Measurements from ENCODE around the gene NEU2. TPM values are rescaled to one million over a fixed set of nuclear protein-coding genes. Genes with fewer than 3 reads are reported as not detected.

NEU2 gene
- total RNA-seq, 2 donors from 2014 or later, result not detected

DNA sequence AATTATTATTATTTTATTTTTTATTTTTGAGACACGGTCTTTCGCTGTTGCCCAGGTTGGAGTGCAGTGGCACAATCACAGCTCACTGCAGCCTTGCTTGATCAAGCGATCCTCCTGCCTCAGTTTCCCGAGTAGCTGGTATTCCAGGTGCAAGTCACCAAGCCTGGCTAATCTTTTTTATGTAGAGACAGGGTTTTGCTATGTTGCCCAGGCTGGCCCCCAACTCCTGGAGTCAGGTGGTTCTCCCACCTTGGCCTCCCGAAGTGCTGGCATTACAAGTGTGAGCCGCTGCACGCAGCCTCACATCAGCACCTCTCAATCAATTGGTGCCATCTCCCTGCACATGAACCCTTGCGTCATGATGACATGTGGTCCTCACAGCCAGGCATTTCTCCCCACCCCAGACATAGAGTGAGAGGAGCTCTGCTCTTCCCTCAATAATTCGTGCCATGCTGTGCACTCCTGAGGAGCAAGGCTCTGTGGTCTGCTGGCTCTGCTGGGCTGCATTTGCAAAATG lies 33.5 kb downstream of the NEU2 start:
- H3K4me1 ChIP-seq, result no peaks in the 10 kb centered on the region
- 89 to 94% methylated on average over 9 of the region's 9 CpGs for whole genome bisulfite sequencing, 2 donors
- no peak overlapping the region for H3K4me3 ChIP-seq
- intact Hi-C loops (cut with DNase I), result no loop called here
- H3K36me3 ChIP-seq (replicated peaks in 1 of 2; ENCODE audit: insufficient read depth in 1 of 2, low read depth in 2 of 2), result no peaks in the 10 kb centered on the region
- ATAC-seq (no peak), DNase-seq (no peak)
- no peaks in the 10 kb centered on the region for H3K27me3 ChIP-seq
- no peak for TF ChIP-seq POLR2A (IDR thresholded peaks at IDR 0.05)
- TF ChIP-seq CTCF (IDR thresholded peaks at IDR 0.05), result no peak
- H3K9me3 ChIP-seq, result no peaks in the 10 kb centered on the region
- no peak overlapping the region for H3K27ac ChIP-seq

- no peak for ATAC-seq
- no peaks in the 10 kb centered on the region for H3K36me3 ChIP-seq (replicated peaks in 1 of 2; ENCODE audit: insufficient read depth in 1 of 2, low read depth in 2 of 2)
- no peaks in the 10 kb centered on the region for H3K27me3 ChIP-seq
- H3K27ac ChIP-seq, result no peak overlapping the region
- no peak for DNase-seq
- intact Hi-C loops (cut with DNase I), result no loop called here
- no peak overlapping the region for H3K4me3 ChIP-seq
- H3K9me3 ChIP-seq, result no peaks in the 10 kb centered on the region
- WGBS, 2 donors, result 38 to 63% methylated on average over 9 of the region's 9 CpGs
- TF ChIP-seq CTCF (IDR thresholded peaks at IDR 0.05) (no peak), POLR2A (IDR thresholded peaks at IDR 0.05) (no peak)
- no peaks in the 10 kb centered on the region for H3K4me1 ChIP-seq
These were observed 36.4 kb downstream of the NEU2 start for GRCh38 chr2:233068762-233069418.

- no peak for ATAC-seq
- Histone ChIP-seq H3K4me1 (peaks cover 8% of the 10 kb centered on the region), H3K27ac (no peak overlapping the region), H3K36me3 (replicated peaks in 1 of 2; ENCODE audit: insufficient read depth in 1 of 2, low read depth in 2 of 2) (no peaks in the 10 kb centered on the region), H3K4me3 (no peak overlapping the region), H3K9me3 (no peaks in the 10 kb centered on the region), H3K27me3 (no peaks in the 10 kb centered on the region)
- DNase-seq, result no peak
- intact Hi-C loops (cut with DNase I), result no loop called here
- WGBS, 2 donors, result 62 to 69% methylated on average over 4 of the region's 4 CpGs
- no peak for TF ChIP-seq CTCF (IDR thresholded peaks at IDR 0.05)
- no peak for TF ChIP-seq POLR2A (IDR thresholded peaks at IDR 0.05)
These were observed 40.4 kb downstream of the NEU2 start for GRCh38 chr2:233072838-233073237.

GRCh38 chr2:233074106-233074505 lies 41.6 kb downstream of the NEU2 start:
- no peaks in the 10 kb centered on the region for H3K9me3 ChIP-seq
- H3K36me3 ChIP-seq (replicated peaks in 1 of 2; ENCODE audit: insufficient read depth in 1 of 2, low read depth in 2 of 2), result no peaks in the 10 kb centered on the region
- H3K4me3 ChIP-seq, result no peak overlapping the region
- intact Hi-C loops (cut with DNase I), result no loop called here
- TF ChIP-seq CTCF (IDR thresholded peaks at IDR 0.05) (no peak), POLR2A (IDR thresholded peaks at IDR 0.05) (no peak)
- H3K4me1 ChIP-seq, result peaks cover 8% of the 10 kb centered on the region
- no peaks in the 10 kb centered on the region for H3K27me3 ChIP-seq
- ATAC-seq (no peak), DNase-seq (no peak)
- no peak overlapping the region for H3K27ac ChIP-seq
- 51% methylated on average over 7 of the region's 7 CpGs for WGBS, 2 donors
